C4-2B (cell line): ENCODE measurements around the gene PRPSAP2.

Experiments used
- CTCF ChIP-seq: fragments of 450-650 bp; conservative IDR thresholded peaks from 2 replicates; pipeline ENCODE4 v1.5.1; 2017; ENCODE audit warnings: mild to moderate bottlenecking
- ZFX ChIP-seq: fragments of 450-650 bp; IDR thresholded peaks from 2 replicates; pipeline ENCODE4 v1.6.1; 2017

DNA sequence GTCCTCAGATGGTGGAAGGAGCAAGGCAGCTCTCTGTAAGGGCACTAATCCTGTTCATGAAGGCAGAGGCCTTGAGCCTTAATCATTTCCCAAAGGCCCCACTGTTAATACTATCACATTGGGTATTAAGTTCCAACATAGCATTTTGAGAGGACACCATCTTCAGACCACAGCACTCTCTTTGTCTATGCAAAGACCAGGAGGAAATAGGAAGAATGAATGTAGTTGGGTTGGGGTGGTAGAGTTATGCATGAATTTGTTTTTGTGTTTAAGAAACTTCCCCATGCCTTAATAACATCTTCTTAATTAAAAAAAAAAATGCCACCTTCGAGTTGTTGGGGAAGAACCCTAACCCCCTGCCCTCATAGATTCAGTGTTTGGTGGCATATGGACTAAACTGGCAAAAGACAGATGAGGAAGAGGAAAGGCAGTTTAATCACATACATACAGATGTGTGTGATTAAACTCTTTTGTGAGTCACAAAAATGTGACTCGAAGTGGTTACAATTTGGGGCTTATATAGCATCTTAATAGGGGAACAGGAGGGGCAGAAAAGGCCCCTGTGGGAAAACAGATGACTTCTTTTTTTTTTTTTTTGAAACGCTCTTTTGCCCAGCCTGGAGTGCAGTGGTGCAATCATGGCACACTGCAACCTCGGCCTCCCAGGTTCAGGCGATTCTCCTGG, 59.0 kb downstream of the PRPSAP2 start:
- TF ChIP-seq CTCF = no peak
- no peak for TF ChIP-seq ZFX
